Ecto neural progenitor cell (in vitro differentiated cells): ENCODE data around the gene SRSF9.
"Not testable (repeated sequence)": the region's sequence is repeated elsewhere in the genome, so short reads cannot be mapped to it uniquely, and the experiment has no call there.

ENCODE experiments used
- DNase-seq: peaks from one replicate; pipeline ENCODE4 v3.0.0-alpha.2; 2018; ENCODE audit warnings: low spot score

The SRSF9 gene, protein sequence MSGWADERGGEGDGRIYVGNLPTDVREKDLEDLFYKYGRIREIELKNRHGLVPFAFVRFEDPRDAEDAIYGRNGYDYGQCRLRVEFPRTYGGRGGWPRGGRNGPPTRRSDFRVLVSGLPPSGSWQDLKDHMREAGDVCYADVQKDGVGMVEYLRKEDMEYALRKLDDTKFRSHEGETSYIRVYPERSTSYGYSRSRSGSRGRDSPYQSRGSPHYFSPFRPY

DNA sequence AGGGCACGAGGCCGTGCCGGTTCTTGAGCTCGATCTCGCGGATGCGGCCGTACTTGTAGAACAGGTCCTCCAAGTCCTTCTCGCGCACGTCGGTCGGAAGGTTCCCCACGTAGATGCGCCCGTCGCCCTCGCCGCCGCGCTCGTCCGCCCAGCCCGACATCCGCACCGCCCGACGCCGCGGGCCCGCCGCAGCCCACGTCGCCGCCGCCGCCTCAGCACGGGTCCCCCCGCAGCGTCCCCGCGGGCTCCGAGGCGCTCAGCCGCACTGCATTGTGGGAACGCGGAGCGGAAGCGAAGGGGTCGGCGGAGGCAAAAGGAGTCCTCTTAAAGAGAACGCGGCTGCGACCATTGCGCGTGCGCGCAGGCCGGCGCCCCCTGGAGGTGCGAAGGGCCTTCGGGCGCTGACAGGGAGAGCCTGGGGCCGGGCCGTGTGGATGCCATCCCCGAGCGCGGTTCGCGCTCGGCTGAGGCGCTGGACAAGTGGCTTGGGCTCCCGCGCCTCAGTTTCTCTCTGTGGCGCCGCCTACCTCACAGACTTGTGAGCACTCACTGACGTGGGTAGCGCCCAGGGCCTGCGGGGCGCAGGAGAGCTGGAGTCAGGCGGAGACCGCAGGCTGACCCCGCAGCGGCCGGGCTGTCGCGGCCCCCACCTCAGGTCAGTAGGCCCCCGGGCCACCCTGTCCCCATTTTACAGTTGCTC, at the start of gene SRSF9:
SRSF9 (minus strand) TSS at position 299 of the 700 bp plus-strand sequence; CDS start at position 160, 139 bp downstream.
- DNase-seq: peak; percentile 100

DNA sequence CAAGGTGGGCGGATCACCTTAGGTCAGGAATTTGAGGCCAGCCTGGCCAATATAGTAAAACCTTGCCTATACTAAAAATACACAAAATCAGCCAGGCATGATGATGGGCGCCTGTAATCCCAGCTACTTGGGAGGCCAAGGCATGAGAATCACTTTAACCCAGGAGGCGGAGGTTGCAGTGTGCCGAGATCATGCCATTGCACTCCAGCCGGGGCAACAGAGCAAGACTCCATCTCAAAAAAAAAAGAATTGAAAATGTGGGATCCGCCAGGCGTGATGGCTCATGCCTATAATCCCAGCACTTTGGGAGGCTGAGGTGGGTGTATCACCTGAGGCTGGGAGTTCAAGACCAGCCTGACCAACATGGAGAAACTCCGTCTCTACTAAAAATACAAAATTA, 49.8 kb upstream of the SRSF9 start:
- DNase-seq: not testable (repeated sequence)

- DNase-seq: no peak
These were observed 45.9 kb upstream of the SRSF9 start for GRCh38 chr12:120515496-120515895.

DNA sequence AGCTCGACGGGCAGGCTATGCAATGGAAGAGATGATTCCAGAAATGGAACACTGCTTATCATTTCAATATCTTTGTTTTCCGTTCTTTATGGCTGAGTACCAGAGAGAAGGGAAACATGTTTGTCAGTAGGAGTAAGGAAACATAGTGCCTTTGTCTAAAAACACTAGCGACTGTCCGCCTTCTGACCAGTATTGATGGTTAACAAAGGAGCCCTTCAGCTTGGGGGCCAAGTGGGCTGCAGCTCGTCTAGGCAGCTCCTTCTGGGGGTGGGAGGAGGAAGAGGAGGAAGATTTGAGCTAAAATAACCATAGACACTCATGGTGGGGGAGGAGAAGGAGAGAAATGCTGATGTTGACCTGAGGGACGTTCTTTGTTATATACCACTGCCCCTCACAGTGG, 44.5 kb upstream of the SRSF9 start:
- no peak for DNase-seq

DNA sequence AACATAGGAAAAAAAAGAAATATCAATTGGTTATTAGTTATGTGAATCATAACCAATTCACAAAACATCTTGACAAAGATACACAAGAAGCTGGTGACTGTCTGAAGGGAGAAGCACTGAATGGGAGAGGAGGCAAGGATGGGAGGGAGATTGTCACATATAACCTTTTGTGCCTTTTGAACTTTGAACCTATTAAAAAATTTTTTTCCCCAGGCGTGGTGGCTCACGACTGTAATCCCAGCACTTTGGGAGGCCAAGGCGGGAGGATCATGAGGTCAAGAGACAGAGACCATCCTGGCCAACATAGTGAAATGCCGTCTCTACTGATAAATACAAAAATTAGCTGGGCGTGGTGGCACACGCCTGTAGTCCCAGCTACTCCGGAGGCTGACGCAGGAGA, 39.0 kb upstream of the SRSF9 start:
- no peak for DNase-seq

GRCh38 chr12:120504587-120504986, 35.0 kb upstream of the SRSF9 start:
- DNase-seq: no peak

DNA sequence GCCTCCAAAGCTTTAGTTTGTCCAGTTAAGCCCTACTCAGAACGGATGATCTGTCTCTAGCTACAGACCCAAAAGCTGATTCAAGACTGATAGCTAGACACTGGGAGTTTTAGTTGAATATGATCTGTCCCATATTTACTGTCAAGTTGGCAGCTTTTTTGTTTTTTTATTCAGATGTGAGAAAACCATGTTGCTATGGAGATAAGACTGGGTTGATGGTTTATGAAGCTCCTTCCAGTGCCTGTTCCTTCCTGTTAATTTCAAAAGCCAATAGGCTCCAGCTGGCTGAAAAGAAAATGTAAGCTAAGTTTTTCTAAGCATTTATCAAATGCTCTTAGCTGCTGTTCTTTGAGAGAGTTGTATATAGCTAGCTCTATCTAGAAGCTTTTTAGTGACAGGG, 31.0 kb upstream of the SRSF9 start:
- no peak for DNase-seq

GRCh38 chr12:120498870-120499515, 29.4 kb upstream of the SRSF9 start:
- no peak for DNase-seq

DNA sequence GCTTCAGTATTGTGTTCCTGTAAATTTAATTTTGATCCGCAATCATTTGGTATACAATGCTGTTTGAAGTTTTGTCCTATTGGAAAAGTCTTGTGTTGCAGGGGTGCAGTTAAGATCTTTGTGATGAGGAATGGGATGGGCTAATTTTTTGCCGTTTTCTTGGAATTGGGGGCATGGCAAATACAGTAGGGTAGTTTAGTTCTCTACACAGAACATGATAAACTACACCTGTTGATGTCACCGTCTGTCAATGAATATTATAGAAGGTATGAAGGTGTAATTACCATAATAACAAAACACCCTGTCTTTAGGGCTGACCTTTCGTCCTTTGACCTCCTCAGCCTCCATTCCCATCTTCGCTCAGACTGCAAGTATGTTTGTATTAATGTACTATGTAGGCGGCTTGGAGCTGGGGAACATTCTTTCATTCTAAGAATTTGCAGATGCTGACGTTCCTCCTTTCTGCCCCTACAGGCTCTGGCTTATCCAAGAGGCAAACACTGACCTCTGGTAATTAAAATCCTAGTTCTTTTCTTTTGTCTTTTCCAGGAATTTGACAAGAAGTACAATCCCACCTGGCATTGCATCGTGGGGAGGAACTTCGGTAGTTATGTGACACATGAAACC, 28.1 kb upstream of the SRSF9 start:
- DNase-seq: no peak

GRCh38 chr12:120496413-120497340, 27.1 kb upstream of the SRSF9 start:
- DNase-seq: peak; percentile 85

GRCh38 chr12:120495731-120496412, 26.3 kb upstream of the SRSF9 start, which contains the start of gene DYNLL1:
Gene DYNLL1, plus strand, starts transcription at chr12:120496113. Its CDS starts 309 bp downstream, at chr12:120496422.
- DNase-seq: peak; percentile 100

DNA sequence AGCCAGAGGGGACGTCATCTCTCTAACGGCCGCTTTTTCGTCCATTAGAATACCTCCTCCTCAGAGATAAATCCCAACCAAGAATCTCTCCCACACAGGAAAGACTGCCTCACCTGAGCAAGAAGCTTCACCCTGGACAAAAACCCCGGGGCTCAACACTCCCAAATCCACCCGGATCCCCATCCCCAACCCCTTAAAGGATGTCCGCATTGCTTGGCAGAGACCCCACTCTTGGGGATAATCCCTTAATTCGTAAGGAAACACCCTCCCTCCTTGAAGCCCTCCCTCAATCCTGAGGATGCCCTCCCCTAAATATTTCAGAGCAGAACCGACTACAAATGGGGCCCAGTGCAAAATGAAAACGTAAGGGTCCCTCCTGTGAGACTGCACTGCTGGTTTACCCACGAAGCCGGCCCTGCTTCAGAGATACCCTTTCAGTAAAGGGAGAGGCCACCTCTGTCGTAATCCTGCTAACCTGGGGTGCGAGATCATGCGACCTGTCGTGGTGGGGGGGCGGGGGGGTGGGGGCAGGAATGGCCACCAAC, 25.7 kb upstream of the SRSF9 start:
- no peak for DNase-seq

- no peak for DNase-seq
These were observed 21.4 kb upstream of the SRSF9 start for GRCh38 chr12:120490833-120491512.

GRCh38 chr12:120490325-120490724, 20.8 kb upstream of the SRSF9 start:
- no peak for DNase-seq

- no peak for DNase-seq
These were observed 19.5 kb upstream of the SRSF9 start for GRCh38 chr12:120489018-120489417.

- no peak for DNase-seq
These were observed 18.6 kb upstream of the SRSF9 start for GRCh38 chr12:120488057-120488640.

GRCh38 chr12:120487552-120487951, 18.0 kb upstream of the SRSF9 start:
- not testable (repeated sequence) for DNase-seq

DNA sequence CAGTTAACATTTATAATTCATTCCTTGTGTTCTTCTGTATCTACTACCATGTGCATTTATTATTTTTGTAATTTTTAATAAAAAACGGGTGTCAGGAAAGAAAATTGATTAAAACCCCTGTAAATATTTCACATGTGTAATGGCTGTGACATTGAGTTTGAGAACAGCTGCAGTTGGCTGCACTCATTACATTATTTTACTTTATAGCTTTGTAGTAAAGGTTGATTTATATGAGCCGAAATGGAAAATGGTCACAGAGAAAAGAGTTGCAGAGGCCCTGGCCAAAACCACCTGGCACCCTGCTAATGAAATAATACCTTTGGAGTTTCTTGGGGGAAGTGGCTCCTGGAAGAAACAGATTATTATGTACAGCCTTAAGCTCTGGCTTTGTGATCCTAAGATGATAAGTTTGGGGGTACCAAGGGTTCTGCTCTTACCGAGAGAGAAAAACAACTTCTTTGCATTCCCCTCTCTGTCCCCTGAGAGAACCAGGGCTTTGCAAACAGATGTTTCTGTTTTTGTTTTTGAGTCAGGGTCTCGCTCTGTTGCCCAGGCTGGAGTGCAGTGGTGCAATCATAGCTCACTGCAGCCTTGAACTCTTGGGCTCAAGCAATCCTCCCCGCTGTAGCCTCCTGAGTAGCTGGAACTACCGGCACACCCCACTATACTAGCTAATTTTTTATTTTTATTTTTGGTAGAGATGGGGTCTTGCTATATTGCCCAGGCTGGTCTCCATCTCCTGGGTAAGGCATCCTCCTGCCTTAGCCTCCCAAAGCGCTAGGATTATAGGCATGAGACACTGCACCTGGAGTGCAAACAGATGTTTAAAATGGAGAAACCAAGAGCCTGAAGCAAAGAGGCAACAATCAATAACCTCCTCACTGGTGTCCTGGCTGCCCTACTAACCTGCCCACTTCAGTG, 16.7 kb upstream of the SRSF9 start:
- no peak for DNase-seq

DNA sequence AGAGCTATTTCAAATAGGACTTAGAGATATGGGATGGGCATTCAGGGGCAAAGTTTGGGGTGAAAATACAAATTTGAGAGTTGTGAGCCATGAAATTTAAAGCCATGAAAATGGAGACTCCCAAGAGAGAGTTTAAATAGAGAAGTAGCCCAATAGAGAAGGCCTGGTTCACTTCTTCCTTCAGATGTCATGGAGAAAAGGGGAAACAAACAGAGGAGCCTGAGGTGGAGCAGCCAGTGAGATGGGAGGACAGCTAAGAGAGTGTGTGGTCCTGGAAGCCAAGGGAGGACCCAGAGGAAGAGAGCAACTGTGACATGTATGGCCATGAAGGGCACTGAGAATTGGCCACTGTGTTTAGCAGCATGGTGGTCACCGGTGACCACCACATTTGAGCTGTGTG, 14.1 kb upstream of the SRSF9 start:
- no peak for DNase-seq
